Heart left ventricle (tissue), 16 donors: ENCODE data around the gene MINDY4. TPM values are rescaled to one million over a fixed set of nuclear protein-coding genes. Genes with fewer than 3 reads are reported as not detected.
A peak's percentile ranks its signal among the peaks of the same experiment; 100 is the strongest.

Experiments
- ATAC-seq, 4 donors: fragments of 200-7000 bp; cut with Tn5 transposase; one replicate each; pipeline ENCODE4 v1.9.1; 2020 to 2022; ENCODE audit warnings: moderate library complexity in 4 of 4, mild to moderate bottlenecking in 3 of 4, moderate number of reproducible peaks in 1 of 4
- DNase-seq, 5 donors: peaks; one replicate each; pipeline ENCODE4 v3.0.0-alpha.2; 2020
- H3K27ac ChIP-seq, 12 donors: fragments of 200-600 bp; sonication (generic) in 4 of 12; one replicate each; pipeline versions ENCODE4 v1.5.0 to v1.8.0; 2016 to 2022; ENCODE audit warnings: mild to moderate bottlenecking in 2 of 12
- H3K27me3 ChIP-seq, 9 donors: fragments of 200-600 bp; sonication (generic) in 2 of 9; one replicate each; pipeline versions ENCODE4 v1.5.1 to v1.8.0; 2016 to 2022; ENCODE audit warnings: mild to moderate bottlenecking in 3 of 9
- H3K36me3 ChIP-seq, 9 donors: fragments of 200-600 bp; sonication (generic) in 2 of 9; one replicate each; pipeline versions ENCODE4 v1.5.0 to v1.8.0; 2018 to 2022; ENCODE audit warnings: mild to moderate bottlenecking in 2 of 9
- H3K4me1 ChIP-seq, 12 donors: fragments of 200-600 bp; sonication (generic) in 4 of 12; one replicate each; pipeline versions ENCODE4 v1.5.0 to v1.8.0; 2016 to 2022; ENCODE audit warnings: mild to moderate bottlenecking in 3 of 12
- H3K4me3 ChIP-seq, 12 donors: fragments of 200-600 bp; sonication (generic) in 4 of 12; one replicate each; pipeline versions ENCODE4 v1.5.0 to v1.8.0; 2017 to 2022; ENCODE audit warnings: mild to moderate bottlenecking in 9 of 12, moderate library complexity in 4 of 12
- H3K9me3 ChIP-seq, 12 donors: fragments of 200-600 bp; sonication (generic) in 4 of 12; one replicate each; pipeline versions ENCODE4 v1.5.0 to v1.8.0; 2016 to 2022; ENCODE audit warnings: mild to moderate bottlenecking in 1 of 12
- CTCF ChIP-seq, 12 donors: fragments of 200-600 bp; sonication (generic) in 4 of 12; IDR thresholded peaks; one replicate each; pipeline versions ENCODE4 v1.5.0 to v1.8.0; 2018 to 2022; ENCODE audit warnings: antibody characterized with exemption in 12 of 12, mild to moderate bottlenecking in 5 of 12
- POLR2A ChIP-seq, 2 donors: fragments of 450-650 bp; IDR thresholded peaks; one replicate each; pipeline ENCODE4 v1.6.1; 2017; ENCODE audit warnings: antibody characterized with exemption in 2 of 2, mild to moderate bottlenecking in 2 of 2, moderate library complexity in 2 of 2
- WGBS, 4 donors: extraction: QIAGEN DNeasy Blood & Tissue Kit in 2 of 4; methylation state at CpG; one replicate each; pipeline versions ENCODE4 v1.1.5 to v1.1.7; 2013 to 2018; 5-methylcytosine and 5-hydroxymethylcytosine counted together
- intact Hi-C, 10 donors: fragments of 100-400 bp; cut with DNase I; formaldehyde crosslinking; loops; one replicate each; pipeline versions ENCODE4 v1.11.1 to v1.14.2; 2022
- polyA plus RNA-seq, 2 donors: library from polyadenylated mRNA; stranded (reverse); fragments of 200-250 nt; gene quantifications; one replicate each; pipeline ENCODE4 v1.2.3, GENCODE V29; 2013
- total RNA-seq, 9 donors: library from RNA; depleted of rRNA in 2 of 9; stranded (reverse); fragments of >200 nt in 2 of 9; fragmentation: NEBNext Ultra II Directional in 3 of 9; extraction: Animal tissue kit (Norgen Biotek cat#: 25700) in 3 of 9; gene quantifications; one replicate each; pipeline versions ENCODE4 v1.1.0 to v1.2.4, GENCODE V29; 2016 to 2023
- donor health status: ischemic (EF 13 %, LVEDD 7.1; RV severe dilation, severe dysfunction).
- donor health status: healthy with polysubstance abuse.
- donor health status: DM: no; HTN: yes; CAD: no.
- donor health status: DM: no; HTN: no; CAD: no.
- donor health status: ischemic (EF 25% LVEDD 6.9; RV normal size, moderate dysfunction).
- donor health status: ischemic (EF 25% LVEDD 5.7; RV mildly dilated, moderate dysfunction).
- donor health status: healthy.
- donor health status: DM: yes; HTN: yes; CAD: no.
- donor health status: ischemic (EF 35%, LVEDD 5.7; RV mildly dilated, moderate dysfunction).
- donor health status: nonischemic (EF 11% LVEDD 7.7; RV severe dilation, severe dysfunction).
- donor health status: DM: yes; HTN: yes; CAD: no.
- donor health status: PGD.
- donor health status: ischemic (EF 29% LVEDD 5.4; RV normal size, mild dysfunction).
- donor health status: nonischemic (EF 23%, LVEDD 6.1; RV moderate dilation, normal function).

The MINDY4 gene
- total and polyA plus RNA-seq, 11 donors: 1.3 to 6.0 (median 2.9) TPM

DNA sequence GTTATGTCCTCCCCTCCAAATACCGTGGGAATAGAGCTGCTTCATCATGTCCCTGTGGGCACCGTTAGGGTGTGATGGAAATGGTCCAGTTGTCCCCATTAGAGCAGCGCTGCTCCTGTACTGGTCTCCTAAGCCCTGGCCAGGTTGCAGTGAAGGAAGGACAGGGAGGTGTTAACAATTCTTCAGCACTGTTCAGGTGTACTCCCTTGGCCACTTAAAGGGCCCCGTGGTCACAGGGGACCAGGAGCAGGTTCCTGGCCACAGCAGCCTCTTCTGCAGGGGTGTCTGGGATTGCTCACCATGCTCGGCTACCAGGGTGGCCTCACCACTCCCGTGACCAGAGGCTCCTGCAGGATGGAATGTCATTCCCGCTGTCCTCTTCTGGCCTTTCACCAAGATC, 65.8 kb downstream of the MINDY4 start:
- Histone ChIP-seq H3K4me1 (peaks cover 0 to 18% (median 5%) of the 10 kb centered on the region in 12 donors), H3K27me3 (no peaks in the 10 kb centered on the region), H3K9me3 (peaks cover 0 to 10% (median 0%) of the 10 kb centered on the region in 12 donors), H3K4me3 (no peak overlapping the region), H3K36me3 (peaks cover 0 to 17% (median 0%) of the 10 kb centered on the region in 9 donors), H3K27ac (no peak overlapping the region)
- ATAC-seq (peak in 1 of 4 donors; percentile 23), DNase-seq (no peak)
- TF ChIP-seq POLR2A (IDR thresholded peaks at IDR 0.05) (no peak), CTCF (IDR thresholded peaks at IDR 0.05) (no peak)
- intact Hi-C loops: no loop called here
- WGBS, 4 donors: 61 to 71% (median 67%) methylated on average over 7 of the region's 7 CpGs

DNA sequence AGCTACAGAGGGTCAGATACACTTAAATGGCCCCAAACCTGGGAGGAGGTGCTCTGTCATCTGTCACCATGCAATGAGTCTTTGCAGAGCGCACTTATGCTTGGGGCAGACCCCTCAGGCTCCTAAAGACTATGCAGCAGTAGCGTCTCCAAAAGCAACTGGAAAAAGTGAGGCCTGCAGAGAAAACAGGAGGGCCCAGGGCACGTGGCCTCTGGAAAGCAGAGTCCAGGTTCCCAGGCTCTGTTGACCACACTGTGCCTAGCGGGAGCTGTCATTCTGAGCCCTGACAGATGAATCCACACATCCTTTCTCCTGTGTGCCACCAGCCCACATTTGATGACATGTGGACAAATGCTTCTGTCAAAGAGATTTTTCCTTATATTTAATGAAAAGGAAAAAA, 66.4 kb downstream of the MINDY4 start:
- intact Hi-C loops: no loop called here
- no peak for ATAC-seq
- Histone ChIP-seq H3K9me3 (peaks cover 0 to 10% (median 0%) of the 10 kb centered on the region in 12 donors), H3K27me3 (no peaks in the 10 kb centered on the region), H3K27ac (no peak overlapping the region), H3K36me3 (peaks cover 0 to 17% (median 0%) of the 10 kb centered on the region in 9 donors), H3K4me1 (peaks cover 0 to 19% (median 5%) of the 10 kb centered on the region in 12 donors), H3K4me3 (no peak overlapping the region)
- TF ChIP-seq CTCF (IDR thresholded peaks at IDR 0.05) (no peak), POLR2A (IDR thresholded peaks at IDR 0.05) (no peak)
- 90 to 97% (median 95%) methylated on average over 4 of the region's 4 CpGs for WGBS, 4 donors
- DNase-seq: no peak

- no peaks in the 10 kb centered on the region for H3K27me3 ChIP-seq
- peaks cover 0 to 10% (median 0%) of the 10 kb centered on the region in 12 donors for H3K9me3 ChIP-seq
- WGBS, 4 donors: 95 to 100% (median 98%) methylated on average over 5 of the region's 5 CpGs
- no peak for DNase-seq
- no peak overlapping the region for H3K27ac ChIP-seq
- intact Hi-C loops: no loop called here
- H3K36me3 ChIP-seq: peaks cover 0 to 17% (median 0%) of the 10 kb centered on the region in 9 donors
- TF ChIP-seq POLR2A (IDR thresholded peaks at IDR 0.05) (no peak), CTCF (IDR thresholded peaks at IDR 0.05) (no peak)
- H3K4me1 ChIP-seq: peaks cover 0 to 23% (median 7%) of the 10 kb centered on the region in 12 donors
- ATAC-seq: no peak
- no peak overlapping the region for H3K4me3 ChIP-seq
Observed at GRCh38 chr7:30838008-30838407, 66.8 kb downstream of the MINDY4 start.

GRCh38 chr7:30840141-30841024, 69.2 kb downstream of the MINDY4 start:
- ATAC-seq: peak in 2 of 4 donors; percentile 31 to 38
- Histone ChIP-seq H3K27ac (peak overlapping the region in 5 of 12 donors; percentile 8 to 57 (median 35)), H3K9me3 (no peaks in the 10 kb centered on the region), H3K36me3 (peaks cover 0 to 17% (median 0%) of the 10 kb centered on the region in 9 donors), H3K4me3 (no peak overlapping the region), H3K27me3 (no peaks in the 10 kb centered on the region), H3K4me1 (peaks cover 0 to 45% (median 16%) of the 10 kb centered on the region in 12 donors)
- intact Hi-C loops: no loop called here
- DNase-seq: no peak
- no peak for TF ChIP-seq CTCF (IDR thresholded peaks at IDR 0.05)
- TF ChIP-seq POLR2A (IDR thresholded peaks at IDR 0.05): no peak
- WGBS, 4 donors: 69 to 81% (median 77%) methylated on average over 6 of the region's 6 CpGs
